ENCODE results near the gene C2orf74. TPM values are rescaled to one million over a fixed set of nuclear protein-coding genes. Genes with fewer than 3 reads are reported as not detected.
"Not testable (repeated sequence)": the region's sequence is repeated elsewhere in the genome, so short reads cannot be mapped to it uniquely, and the experiment has no call there.

Gene C2orf74
- total RNA-seq, 1 experiment from 2014 or later = 8.0 TPM

DNA sequence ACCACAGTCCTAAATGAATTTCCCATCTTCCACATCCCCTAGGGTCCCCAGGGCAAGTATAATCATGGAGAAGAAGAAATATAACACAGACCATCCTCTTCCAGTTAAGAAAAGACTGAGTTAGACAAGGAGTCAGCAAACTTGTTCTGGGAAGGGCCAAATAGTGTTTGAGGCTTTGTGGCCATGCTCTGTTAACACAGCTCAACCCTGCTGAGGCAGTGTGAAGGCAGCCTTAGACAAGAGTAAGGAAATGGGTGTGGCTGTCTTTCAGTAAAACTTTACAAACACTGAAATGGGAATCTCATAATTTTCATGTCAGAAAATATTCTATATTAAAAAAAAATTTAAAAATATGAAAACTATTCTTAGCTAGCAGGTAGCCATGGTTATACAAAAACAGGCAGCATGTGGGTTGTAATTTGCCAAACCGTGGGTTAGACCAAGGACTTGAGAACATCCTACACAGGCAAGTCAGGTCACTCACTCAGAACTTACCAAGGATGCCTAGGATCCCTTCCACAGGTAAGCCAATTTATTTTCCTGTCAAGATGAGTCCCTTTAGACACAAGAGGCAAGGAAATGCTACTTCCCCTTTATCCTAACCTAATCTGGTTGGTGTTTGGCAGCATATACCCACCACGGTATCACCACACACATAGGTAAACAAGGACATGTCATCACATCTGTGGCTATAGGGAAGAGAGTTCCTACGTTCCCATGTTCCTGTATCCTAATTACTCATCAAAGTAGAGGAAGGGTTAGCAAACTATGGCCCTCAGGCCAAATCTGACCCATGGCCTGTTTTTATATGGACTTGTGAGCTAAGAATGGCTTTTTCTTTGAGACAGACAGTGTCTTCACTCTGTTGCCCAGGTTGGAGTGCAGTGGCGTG lies 31.9 kb downstream of the C2orf74 start:
- H3K4ac ChIP-seq (ENCODE audit: low read depth, low read length) = no peak overlapping the region
- H3K23me2 ChIP-seq (ENCODE audit: insufficient read length, low read depth, low read length, poor library complexity, severe bottlenecking) = no peaks in the 10 kb centered on the region
- no peak overlapping the region for H2AFZ ChIP-seq (ENCODE audit: low read length)
- H3K56ac ChIP-seq (ENCODE audit: insufficient read length, low read depth, low read length) = no peak overlapping the region
- no peaks in the 10 kb centered on the region for H3K9me3 ChIP-seq (ENCODE audit: control insufficient read depth, low read depth, low read length)
- Mint-ChIP-seq H3K9me3 (no peaks in the 10 kb centered on the region), H3K4me1 (no peaks in the 10 kb centered on the region), H3K27ac (peak overlapping the region in 2 of 3 experiments; percentile 58 to 61; a peak in 3 of 7 replicates), H3K27me3 (ENCODE audit: low read depth) (no peaks in the 10 kb centered on the region), H3K36me3 (ENCODE audit: insufficient read depth in 1 of 3, low read depth in 3 of 3) (peaks cover 6 to 37% (median 22%) of the 10 kb centered on the region in 3 experiments; a peak in 6 of 7 replicates), H3K4me3 (no peak overlapping the region)
- H4K8ac ChIP-seq (replicated peaks; ENCODE audit: insufficient read length, low read depth, low read length) = no peak overlapping the region
- no peak overlapping the region for H4K91ac ChIP-seq (ENCODE audit: insufficient read length, low read depth, low read length)
- H4K20me1 ChIP-seq (ENCODE audit: control insufficient read depth, insufficient read depth, insufficient read length) = no peaks in the 10 kb centered on the region
- no peak overlapping the region for H2BK15ac ChIP-seq (ENCODE audit: low read depth, low read length)
- no peak overlapping the region for H4K5ac ChIP-seq (ENCODE audit: insufficient read length, low read depth, low read length)
- H3K9ac ChIP-seq (ENCODE audit: extremely low read depth, insufficient read length, low read length) = no peak overlapping the region
- no peak overlapping the region for H3K14ac ChIP-seq (ENCODE audit: insufficient read depth, low read length)
- H3K27ac ChIP-seq (ENCODE audit: insufficient read length, low read depth, low read length) = no peak overlapping the region
- no peaks in the 10 kb centered on the region for H3K79me1 ChIP-seq (ENCODE audit: insufficient read depth, low read depth, low read length, poor library complexity, severe bottlenecking)
- no peak for DNase-seq
- WGBS (ENCODE audit: extremely low coverage, insufficient read length, low lambda C conversion rate) = no CpG with 5 or more reads among the region's 4 CpGs
- no peak overlapping the region for H2BK12ac ChIP-seq (ENCODE audit: insufficient read length, low read depth, low read length)
- no peaks in the 10 kb centered on the region for H3K79me2 ChIP-seq (ENCODE audit: insufficient read depth, low read length)
- TF ChIP-seq, protein P1, sequence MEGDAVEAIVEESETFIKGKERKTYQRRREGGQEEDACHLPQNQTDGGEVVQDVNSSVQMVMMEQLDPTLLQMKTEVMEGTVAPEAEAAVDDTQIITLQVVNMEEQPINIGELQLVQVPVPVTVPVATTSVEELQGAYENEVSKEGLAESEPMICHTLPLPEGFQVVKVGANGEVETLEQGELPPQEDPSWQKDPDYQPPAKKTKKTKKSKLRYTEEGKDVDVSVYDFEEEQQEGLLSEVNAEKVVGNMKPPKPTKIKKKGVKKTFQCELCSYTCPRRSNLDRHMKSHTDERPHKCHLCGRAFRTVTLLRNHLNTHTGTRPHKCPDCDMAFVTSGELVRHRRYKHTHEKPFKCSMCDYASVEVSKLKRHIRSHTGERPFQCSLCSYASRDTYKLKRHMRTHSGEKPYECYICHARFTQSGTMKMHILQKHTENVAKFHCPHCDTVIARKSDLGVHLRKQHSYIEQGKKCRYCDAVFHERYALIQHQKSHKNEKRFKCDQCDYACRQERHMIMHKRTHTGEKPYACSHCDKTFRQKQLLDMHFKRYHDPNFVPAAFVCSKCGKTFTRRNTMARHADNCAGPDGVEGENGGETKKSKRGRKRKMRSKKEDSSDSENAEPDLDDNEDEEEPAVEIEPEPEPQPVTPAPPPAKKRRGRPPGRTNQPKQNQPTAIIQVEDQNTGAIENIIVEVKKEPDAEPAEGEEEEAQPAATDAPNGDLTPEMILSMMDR (conservative IDR thresholded peaks at IDR 0.05) = no peak
- H3K4me2 ChIP-seq (ENCODE audit: insufficient read depth, insufficient read length, low read length) = no peak overlapping the region
- H2AK5ac ChIP-seq (ENCODE audit: insufficient read length, low read length) = no peak overlapping the region
- H3K4me1 ChIP-seq (ENCODE audit: insufficient read depth, low read length) = no peaks in the 10 kb centered on the region
- H3K27me3 ChIP-seq (ENCODE audit: insufficient read depth, low read length) = no peaks in the 10 kb centered on the region
- no peak overlapping the region for H2BK20ac ChIP-seq (ENCODE audit: low read depth, low read length, poor library complexity, severe bottlenecking)
- no peak overlapping the region for H3K18ac ChIP-seq (ENCODE audit: insufficient read length, low read depth, low read length)
- H2BK5ac ChIP-seq (ENCODE audit: insufficient read length, low read length) = no peak overlapping the region
- no peak overlapping the region for H2BK120ac ChIP-seq (ENCODE audit: low read depth, low read length, poor library complexity, severe bottlenecking)
- no peak overlapping the region for H3T11ph ChIP-seq (ENCODE audit: low read length)
- no peak overlapping the region for H3K23ac ChIP-seq (ENCODE audit: insufficient read length, low read depth, low read length)

DNA sequence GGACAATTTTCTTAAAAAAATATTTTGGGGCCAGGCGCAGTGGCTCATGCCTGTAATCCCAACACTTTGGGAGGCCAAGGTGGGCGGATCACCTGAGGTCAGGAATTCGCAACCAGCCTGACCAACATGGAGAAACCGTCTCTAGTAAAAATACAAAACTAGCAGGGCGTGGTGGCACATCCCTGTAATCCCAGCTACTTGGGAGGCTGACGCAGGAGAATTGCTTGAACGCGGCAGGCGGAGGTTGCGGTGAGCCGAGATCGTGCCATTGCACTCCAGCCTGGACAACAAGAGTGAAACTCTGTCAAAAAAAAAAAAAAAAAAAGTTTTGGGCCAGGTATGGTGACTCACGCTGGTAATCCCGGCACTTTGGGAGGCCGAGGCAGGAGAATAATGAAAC lies 32.7 kb downstream of the C2orf74 start:
- not testable (repeated sequence) for H4K5ac ChIP-seq (ENCODE audit: insufficient read length, low read depth, low read length); H2BK20ac ChIP-seq (ENCODE audit: low read depth, low read length, poor library complexity, severe bottlenecking); H3K9ac ChIP-seq (ENCODE audit: extremely low read depth, insufficient read length, low read length); H4K8ac ChIP-seq (replicated peaks; ENCODE audit: insufficient read length, low read depth, low read length); H3K27me3 Mint-ChIP-seq (ENCODE audit: low read depth); H3K18ac ChIP-seq (ENCODE audit: insufficient read length, low read depth, low read length); H3K79me1 ChIP-seq (ENCODE audit: insufficient read depth, low read depth, low read length, poor library complexity, severe bottlenecking); H3K4me2 ChIP-seq (ENCODE audit: insufficient read depth, insufficient read length, low read length); H3K9me3 ChIP-seq (ENCODE audit: control insufficient read depth, low read depth, low read length); H3K79me2 ChIP-seq (ENCODE audit: insufficient read depth, low read length); H3K56ac ChIP-seq (ENCODE audit: insufficient read length, low read depth, low read length); H3K4me3 Mint-ChIP-seq; H2BK5ac ChIP-seq (ENCODE audit: insufficient read length, low read length); H3K9me3 Mint-ChIP-seq; H3K4me1 ChIP-seq (ENCODE audit: insufficient read depth, low read length); H2AFZ ChIP-seq (ENCODE audit: low read length); H3K23me2 ChIP-seq (ENCODE audit: insufficient read length, low read depth, low read length, poor library complexity, severe bottlenecking); H2BK15ac ChIP-seq (ENCODE audit: low read depth, low read length); H2BK12ac ChIP-seq (ENCODE audit: insufficient read length, low read depth, low read length); H2BK120ac ChIP-seq (ENCODE audit: low read depth, low read length, poor library complexity, severe bottlenecking); H3K27ac ChIP-seq (ENCODE audit: insufficient read length, low read depth, low read length); H3K4me1 Mint-ChIP-seq; H3K4ac ChIP-seq (ENCODE audit: low read depth, low read length); H3K23ac ChIP-seq (ENCODE audit: insufficient read length, low read depth, low read length); H2AK5ac ChIP-seq (ENCODE audit: insufficient read length, low read length); H3K27me3 ChIP-seq (ENCODE audit: insufficient read depth, low read length); DNase-seq; H3K14ac ChIP-seq (ENCODE audit: insufficient read depth, low read length); H4K91ac ChIP-seq (ENCODE audit: insufficient read length, low read depth, low read length); H3T11ph ChIP-seq (ENCODE audit: low read length); H4K20me1 ChIP-seq (ENCODE audit: control insufficient read depth, insufficient read depth, insufficient read length)
- H3K27ac Mint-ChIP-seq = peak overlapping the region in 2 of 3 experiments; percentile 58 to 61; a peak in 2 of 7 replicates
- WGBS (ENCODE audit: extremely low coverage, insufficient read length, low lambda C conversion rate) = no CpG with 5 or more reads among the region's 15 CpGs
- peaks cover 6 to 37% (median 21%) of the 10 kb centered on the region in 3 experiments; a peak in 5 of 7 replicates for H3K36me3 Mint-ChIP-seq (ENCODE audit: insufficient read depth in 1 of 3, low read depth in 3 of 3)

Data from H9 (cell line).